GF-D8 (cell line): ENCODE data around the gene KIF1B.
"Not testable (repeated sequence)": the region's sequence is repeated elsewhere in the genome, so short reads cannot be mapped to it uniquely, and the experiment has no call there.

Experiments used
- DNase-seq: peaks from one replicate; lab custom pipeline; 2025; lab: John Stamatoyannopoulos, UW

Gene KIF1B

DNA sequence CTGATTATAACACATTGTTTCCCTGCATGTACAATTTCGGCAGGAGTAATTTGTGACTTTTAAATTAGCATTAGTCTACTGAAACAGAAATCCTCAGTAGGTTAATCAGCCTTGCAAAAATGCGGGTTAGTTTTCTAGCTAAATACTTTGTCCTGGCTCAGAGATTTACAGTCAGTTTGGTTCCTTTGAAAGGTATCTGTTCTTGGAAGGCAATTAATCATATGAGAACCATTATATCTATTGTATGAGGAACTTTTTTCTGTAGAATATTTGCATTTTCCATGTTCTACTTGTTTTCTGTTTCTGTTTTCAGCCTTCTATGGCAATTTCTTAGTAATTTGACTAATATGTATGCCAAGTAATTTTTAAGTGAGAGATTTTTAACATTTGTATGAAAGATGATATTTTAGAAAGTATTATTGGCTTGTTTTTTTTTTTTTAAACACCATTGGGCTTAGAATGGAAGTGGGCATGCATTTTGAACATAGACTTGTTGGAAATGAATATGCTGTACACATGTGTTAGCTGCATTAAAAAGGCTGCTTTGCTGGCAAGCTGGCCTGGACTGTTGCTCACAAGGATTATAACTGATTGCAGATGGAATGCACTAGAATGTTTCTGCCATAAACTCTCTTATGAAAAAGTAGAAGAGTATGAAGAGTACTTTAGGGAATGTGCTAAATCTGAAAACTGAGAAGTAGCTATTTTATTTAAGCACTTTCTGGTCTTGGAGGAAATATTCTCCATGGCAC is 26.2 kb downstream of the KIF1B start:
- no peak for DNase-seq

DNA sequence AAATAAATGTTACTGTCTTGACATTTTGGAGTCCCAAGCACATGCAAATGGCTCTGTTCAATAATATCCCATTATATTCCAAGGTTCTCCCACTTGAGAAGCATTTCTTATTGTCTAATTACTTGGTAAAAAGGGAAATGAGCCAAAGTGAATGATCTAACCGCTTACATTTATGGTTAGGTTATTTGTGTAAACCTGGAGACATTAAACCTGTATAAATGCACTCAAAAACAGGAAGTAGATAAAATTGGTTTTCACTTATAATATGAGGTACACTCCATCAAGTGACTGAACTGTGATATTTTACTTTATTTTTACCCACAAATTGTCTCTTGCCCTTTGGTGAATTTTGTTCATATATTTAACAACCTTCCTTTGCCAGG is 26.8 kb downstream of the KIF1B start:
- DNase-seq: no peak

DNA sequence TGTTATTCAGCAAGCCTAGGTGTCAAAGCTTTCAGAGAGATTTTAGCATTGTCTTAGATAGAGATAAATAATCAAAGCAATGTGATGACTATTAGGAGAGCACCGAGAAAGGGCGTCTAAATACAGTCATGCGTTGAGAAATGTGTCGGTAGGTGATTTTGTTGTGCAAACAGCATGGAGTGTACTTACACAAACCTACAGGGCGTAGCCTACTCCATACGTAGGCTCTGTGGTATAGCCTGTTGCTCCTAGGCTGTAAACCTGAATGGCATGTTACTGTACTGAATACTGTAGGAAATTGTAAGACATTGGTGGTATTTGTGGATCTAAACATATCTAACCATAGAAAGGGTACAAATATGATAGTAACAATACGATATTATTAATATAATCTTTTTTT is 31.8 kb downstream of the KIF1B start:
- no peak for DNase-seq

DNA sequence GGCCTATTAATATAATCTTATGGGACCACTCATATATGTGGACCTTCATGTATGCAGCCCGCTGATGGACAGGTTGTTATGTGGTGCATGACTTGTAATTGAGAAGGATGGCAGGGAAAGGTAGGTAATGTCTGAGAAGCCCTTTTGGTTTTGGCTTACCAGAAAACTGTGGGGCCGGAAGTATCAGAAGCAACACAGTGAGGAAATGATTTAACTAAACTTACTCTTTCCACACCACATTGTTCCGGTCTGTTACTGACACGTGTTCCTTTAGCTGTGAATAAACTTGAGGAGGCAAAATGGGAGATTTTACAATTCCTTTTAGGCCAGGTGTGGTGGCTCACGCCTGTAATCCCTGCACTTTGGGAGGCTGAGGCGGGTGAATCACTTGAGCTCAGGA is 32.4 kb downstream of the KIF1B start:
- peak; percentile 83 for DNase-seq

DNA sequence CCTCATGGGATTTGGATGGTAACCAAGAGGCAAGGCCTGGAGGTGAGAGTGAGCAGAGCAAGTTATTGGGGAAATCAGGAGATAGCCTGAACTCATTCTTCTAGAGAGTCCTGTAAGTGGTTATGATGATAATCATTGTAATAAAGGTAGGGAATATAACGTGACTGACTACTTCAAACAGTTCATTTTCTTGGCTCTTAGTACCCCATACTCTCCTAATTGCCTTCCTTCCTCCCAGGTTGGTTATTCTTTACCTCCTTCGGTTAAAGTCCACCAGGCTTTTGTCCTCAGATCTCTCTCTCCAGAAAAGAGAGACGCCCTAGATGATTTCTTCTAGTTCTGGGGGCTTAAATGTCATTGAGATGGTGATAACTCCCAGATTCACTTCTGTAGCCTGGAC is 35.3 kb downstream of the KIF1B start:
- DNase-seq: no peak

DNA sequence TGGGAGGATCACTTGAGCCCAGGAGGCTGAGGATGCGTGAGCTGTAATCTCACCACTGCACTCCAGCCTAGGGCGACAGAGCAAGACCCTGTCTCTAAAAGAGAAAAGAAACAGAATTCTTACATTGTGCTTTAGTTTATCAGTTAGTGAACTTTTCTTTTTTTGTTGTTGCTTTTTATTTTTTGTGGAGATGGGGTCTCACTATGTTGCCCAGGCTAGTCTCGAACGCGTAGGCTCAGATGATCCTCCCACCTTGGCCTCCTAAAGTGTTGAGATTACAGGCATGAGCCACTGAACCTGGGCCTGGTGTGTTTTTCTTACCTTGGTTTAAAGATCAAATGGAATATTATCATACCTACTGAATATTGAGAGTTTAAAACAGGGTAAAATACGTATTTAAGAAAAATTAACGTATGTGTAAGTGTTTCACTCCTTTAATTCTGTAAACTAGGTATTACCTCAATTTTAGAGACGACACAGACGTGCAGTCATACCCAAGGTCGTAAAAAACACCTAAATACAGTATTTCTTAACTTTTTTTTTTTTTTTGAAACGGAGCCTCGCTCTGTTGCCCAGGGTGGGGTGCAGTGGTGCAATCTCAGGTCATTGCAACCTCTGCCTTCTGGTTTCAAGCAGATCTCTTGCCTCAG is 39.6 kb downstream of the KIF1B start:
- DNase-seq: no peak

DNA sequence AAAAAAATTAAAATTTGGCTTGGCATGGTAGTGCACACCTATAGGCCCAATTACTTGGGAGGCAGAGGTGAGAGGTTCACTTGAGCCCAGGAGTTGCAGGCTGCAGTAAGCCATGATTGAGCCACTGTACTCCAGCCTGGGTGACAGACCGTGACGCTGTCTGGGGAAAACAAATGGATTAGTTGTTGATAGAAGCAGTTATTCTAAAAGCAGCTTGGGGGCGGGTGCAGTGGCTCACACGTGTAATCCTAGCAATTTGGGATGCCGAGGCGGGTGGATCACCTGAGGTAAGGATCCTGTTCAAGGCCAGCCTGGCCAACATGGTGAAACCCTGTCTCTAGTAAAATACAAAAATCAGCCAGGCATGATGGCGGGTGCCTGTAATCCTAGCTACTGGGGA is 40.3 kb downstream of the KIF1B start:
- no peak for DNase-seq

DNA sequence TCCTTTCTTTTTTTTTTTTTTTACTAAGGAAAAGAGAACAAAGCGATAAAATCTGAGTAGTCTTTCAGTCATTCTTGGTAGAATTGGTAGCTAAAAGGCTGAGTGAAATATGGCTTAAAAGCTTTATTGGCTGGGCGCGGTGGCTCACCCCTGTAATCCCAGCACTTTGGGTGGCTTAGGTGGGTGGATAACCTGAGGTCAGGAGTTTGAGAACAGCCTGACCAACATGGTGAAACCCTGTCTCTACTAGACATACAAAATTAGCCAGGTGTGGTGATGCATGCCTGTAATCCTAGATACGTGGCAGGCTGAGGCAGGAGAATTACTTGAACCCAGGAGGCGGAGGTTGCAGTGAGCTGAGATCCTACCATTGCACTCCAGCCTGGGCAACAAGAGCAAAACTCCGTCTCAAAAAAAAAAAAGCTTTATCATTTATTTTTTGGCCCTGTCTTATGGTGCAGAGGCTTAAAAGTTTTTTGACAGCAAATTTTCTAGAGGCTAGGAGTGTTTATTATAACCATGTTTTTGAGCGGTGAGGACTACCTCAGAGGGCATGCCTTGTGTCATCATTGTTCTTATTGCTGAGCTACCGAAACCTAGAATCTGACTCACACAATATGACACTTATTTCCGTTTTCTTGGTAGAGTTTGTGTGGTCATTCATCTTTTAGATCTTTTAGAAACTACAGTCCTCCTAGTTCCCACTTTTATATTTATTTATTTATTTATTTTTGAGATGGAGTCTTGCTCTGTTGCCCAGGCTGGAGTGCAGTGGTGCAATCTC is 41.1 kb downstream of the KIF1B start:
- not testable (repeated sequence) for DNase-seq

DNA sequence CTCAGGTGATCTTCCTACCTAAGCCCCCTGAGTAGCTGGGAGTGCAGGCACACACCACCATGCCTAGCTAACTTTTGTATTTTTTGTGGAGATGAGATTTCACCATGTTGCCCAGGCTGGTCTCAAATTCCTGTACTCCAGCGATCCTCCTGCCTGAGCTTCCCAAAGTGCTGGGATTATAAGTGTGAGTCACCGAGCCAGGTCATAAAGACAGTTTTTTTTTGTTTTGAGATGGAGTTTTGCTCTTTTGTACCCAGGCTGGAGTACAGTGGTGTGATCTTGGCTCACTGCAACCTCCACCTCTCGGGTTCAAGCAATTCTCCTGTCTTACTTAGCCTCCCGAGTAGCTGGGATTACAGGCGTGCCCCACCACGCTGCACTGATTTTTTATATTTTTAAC is 42.1 kb downstream of the KIF1B start:
- DNase-seq: no peak

DNA sequence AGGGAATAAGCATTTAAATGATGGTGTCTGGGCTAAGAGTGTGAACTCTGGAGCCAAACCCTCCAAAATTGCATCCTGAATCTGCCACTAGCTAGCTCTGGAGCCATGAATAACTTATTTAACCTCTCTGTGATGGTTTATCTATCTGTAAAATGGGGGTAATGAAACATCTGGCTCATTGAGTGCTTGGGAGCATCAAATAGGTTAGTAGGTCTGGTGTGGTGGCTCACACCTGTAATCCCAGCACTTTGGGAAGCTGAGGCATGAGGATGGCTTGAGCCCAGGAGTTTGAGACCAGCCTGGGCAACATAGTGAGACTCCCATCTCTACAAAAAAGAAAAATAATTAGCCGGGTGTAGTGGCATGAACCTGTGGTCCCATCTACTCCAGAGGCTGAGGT is 42.8 kb downstream of the KIF1B start:
- DNase-seq: no peak

DNA sequence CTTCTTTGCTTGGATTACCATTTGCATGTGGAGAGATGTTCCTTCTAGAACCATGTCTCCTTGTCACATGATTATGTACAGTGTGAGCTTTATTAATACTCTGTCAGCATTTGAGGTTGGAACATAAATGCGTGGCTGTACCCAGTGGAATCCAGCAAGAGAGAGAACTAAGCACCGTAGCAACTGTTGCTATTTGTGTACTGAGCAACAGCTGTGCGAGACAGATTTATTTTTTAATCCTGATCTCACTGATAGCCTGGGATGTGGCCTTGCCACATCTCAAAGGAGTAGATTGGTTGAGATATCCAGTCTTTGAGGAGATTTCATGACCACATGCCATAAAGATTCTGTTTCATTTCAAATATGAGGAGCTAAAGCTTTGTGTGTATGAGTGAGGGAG is 43.4 kb downstream of the KIF1B start:
- DNase-seq: peak; percentile 29

DNA sequence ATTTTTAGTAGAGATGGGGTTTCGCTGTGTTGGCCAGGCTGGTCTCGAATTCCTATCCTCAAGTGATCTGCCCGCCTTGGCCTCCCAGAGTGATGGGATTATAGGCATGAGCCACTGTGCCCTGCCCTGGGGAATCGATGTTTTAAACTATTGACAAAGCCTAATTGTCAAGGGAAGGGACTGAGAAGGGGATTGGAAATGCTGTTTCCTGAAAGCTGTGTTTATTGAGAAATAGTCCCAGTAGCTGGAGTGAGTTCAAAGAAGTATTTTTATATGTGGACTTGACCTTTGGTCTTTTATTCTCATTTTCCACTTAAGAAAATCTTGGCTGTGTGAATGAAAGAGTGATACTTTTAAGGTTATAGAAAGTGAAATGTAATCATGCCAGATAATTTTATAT is 47.5 kb downstream of the KIF1B start:
- DNase-seq: no peak

DNA sequence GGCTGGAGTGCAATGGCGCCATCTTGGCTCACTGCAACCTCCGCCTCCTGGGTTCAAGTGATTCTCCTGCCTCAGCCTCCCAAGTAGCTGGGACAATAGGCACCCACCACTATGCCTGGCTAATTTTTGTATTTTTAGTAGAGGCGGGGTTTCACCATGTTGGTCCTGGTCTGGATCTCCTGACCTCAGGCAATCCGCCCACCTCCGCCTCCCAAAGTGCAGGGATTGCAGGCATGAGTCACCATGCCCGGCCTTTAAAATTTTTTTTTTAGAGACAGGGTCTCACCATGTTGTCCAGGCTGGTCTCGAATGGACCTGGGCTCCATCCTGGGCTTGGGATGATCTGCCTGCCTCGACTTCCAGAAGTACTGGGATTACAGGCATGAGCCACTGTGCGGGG is 49.2 kb downstream of the KIF1B start:
- not testable (repeated sequence) for DNase-seq

DNA sequence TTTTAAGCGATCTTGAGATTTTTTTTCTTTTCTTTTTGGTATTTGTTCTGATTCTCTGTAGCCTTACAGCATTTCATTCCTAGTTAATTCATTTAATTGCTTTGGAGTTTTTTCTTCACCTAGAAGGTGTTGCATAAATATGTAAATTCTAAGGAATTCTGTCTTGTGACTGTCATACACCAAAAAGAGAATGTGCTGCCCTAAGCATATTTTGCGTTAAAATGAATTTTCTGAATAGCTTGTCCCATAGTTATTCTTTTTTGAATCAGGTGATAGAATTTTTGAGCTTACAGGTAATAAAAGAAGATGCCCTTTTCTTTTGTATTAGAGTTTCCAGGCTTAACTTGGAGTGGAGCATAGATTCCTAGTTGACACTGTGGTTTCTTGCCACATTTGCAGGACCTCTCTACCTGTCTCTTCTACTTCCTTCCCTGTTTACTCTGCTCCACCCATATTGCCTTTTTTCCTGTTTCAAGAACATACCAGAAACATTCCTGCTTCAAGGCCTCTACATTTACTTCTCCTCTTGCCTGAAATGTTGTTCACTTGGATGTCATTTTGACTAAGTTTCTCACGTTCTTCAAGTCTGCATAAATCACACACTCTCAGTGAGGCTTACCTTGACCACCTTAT is 53.2 kb downstream of the KIF1B start:
- DNase-seq: no peak

DNA sequence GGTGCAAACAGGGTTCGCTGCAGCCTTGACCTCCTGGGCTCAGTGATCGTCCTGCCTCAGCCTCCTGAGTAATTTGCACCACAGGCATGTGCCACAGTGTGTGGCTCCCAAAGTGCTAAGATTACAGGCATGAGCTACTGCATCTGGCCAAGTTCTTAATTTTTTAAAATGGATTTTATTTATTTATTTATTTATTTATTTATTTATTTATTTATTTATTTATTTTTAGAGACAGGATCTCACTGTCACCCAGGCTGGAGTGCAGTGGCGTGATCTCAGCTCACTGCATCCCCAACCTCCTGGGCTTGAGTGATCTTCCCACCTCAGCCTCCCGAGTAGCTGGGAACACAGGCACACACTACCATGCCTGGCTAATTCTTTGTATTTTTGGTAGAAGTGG is 54.7 kb downstream of the KIF1B start:
- DNase-seq: no peak

DNA sequence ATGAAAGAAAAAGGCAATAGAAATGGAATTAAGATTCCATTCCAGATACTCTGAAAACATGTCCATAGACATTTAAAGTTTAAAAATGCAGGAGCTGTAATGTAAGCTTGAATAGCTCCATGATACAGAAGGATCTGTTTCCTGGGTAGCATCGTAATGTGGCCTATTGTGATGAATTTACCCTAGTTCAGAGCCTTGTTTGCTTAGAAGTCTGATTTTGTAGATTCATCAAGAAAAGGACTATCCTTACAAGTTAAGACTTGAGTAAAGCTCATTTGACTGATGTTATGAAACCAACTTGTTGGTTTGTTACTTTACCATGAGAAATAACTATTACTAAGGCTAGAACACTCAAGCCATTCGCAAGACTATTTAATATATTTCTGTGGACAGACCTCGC is 55.5 kb downstream of the KIF1B start:
- DNase-seq: no peak

DNA sequence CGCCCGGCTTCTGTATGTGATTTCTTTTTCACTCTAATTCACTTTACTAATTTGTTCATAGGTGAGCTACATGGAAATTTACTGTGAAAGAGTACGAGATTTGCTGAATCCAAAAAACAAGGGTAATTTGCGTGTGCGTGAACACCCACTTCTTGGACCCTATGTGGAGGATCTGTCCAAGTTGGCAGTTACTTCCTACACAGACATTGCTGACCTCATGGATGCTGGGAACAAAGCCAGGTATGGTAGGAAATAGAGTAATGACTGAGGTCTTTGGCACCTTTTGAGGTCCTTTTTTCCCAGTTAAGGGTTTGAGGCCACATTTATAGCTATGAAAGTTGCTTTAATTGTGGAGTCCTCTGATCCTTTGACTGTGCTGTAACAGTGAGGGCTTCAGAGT is 56.9 kb downstream of the KIF1B start:
- no peak for DNase-seq

DNA sequence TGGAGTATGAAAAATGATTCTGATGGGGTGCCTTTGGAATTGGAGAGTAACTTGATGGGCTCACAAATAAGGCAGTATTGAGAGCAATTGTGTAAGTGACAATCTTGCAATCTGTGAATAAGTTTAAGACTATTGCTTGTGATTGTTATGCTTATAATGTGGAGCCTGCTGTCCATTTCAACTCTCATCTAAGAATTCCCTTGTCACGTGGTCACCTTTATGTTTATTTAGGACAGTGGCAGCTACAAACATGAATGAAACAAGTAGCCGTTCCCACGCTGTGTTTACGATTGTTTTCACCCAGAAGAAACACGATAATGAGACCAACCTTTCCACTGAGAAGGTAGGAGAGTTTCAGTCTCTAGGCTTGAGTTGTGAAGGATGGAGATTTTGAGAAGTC is 57.6 kb downstream of the KIF1B start:
- DNase-seq: no peak

DNA sequence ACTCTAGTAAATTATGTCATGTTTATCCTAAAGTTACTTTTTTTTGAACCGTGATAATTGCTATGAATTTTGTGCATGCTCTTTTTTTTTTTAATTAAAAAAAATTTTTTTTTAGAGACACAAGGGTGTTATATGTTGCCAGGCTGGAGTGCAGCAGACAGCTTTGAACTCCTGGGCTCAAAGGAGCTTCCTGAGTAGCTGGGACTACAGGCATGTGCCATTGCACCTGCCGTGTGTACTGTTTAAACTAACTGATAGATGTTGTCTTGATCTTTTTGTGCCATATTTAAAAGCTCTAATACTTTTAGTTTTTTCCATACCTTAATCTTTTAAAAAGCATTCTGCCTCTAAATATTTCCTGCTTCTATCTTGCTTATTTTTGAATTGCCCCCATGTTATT is 60.7 kb downstream of the KIF1B start:
- DNase-seq: no peak

DNA sequence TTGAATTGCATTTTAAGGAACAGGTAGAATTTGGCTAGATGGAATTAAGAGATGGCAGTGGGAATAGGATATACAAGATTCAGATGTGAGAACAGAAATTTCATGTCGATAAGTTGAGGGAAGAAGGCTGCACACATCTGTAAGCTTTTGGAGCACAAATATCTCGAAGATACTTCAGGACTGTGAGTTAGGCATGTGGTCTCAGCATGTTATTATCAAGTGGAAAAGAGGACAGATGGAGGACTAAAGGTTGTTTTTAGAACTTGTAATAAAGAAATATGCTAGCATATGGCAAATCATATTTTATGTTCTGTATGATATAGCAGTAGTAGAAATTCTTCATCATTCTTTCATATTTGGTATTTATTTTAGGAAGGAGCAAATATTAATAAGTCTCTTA is 61.5 kb downstream of the KIF1B start:
- no peak for DNase-seq

DNA sequence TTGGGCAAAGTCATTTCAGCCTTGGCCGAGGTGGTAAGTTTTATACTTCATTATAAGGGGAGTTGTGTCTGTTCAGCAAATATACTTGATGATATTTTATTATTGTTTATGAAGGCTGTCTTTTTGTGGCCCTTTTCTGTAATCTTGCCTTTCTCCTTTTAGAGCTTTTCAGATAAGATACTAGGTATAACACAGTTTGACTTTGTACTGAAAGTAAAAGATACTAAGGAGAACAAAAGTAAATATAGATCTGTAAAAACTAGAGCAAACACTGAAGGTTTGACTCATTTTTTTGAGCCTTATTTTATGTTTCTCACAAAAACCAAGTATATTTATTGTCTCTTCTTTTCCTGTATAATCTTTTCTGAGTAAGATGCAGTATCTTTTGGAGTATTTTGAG is 61.9 kb downstream of the KIF1B start:
- DNase-seq: no peak

DNA sequence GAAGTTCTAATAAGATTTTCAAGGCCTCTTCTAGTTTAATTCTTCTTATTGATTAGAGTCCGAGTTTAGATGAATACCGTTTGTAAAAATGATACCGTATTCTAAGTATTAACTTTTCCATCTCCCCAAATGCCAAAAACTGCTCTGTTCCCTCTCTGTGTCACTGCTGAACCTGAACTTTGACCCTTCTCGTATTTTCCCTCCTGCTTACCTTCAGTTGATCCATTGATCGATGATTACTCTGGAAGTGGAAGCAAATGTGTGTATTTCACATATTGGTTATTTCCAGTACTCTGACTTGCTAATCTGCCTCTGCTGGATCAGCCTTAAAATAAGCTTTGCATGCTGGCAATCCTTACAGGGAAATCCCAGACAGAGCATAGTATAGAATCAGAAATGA is 68.5 kb downstream of the KIF1B start:
- DNase-seq: no peak
